Ovary (tissue), 9 donors: Measurements from ENCODE around the gene EXOC3L1. TPM values are rescaled to one million over a fixed set of nuclear protein-coding genes. Genes with fewer than 3 reads are reported as not detected.

Source experiments
- DNase-seq, 5 donors: peaks; one replicate each; pipeline ENCODE4 v3.0.0-alpha.2; 2019 to 2020
- H3K27ac ChIP-seq, 2 donors: fragments of 200-600 bp; one replicate each; pipeline versions ENCODE4 v1.5.1 to v1.8.0; 2019 to 2022
- H3K27me3 ChIP-seq: fragments of 200-600 bp; one replicate; pipeline ENCODE4 v1.8.0; 2022
- H3K36me3 ChIP-seq: fragments of 200-600 bp; sonication (generic); one replicate; pipeline ENCODE4 v1.5.1; 2019
- H3K4me1 ChIP-seq: one replicate; pipeline ENCODE4 v1.8.1; 2013; ENCODE audit warnings: mild to moderate bottlenecking, moderate library complexity; ENCODE audit not compliant: insufficient read depth
- H3K4me3 ChIP-seq: fragments of 200-600 bp; sonication (generic); one replicate; pipeline ENCODE4 v1.5.1; 2017
- H3K9me3 ChIP-seq, 2 donors: fragments of 200-600 bp in 1 of 2; sonication (generic) in 1 of 2; one replicate each; pipeline versions ENCODE4 v1.5.1 to v1.8.1; 2013 to 2019; ENCODE audit warnings: mild to moderate bottlenecking in 1 of 2, moderate library complexity in 1 of 2
- CTCF ChIP-seq, 3 donors: fragments of 450-650 bp in 2 of 3; fragments of 200-600 bp in 1 of 3; IDR thresholded peaks; one replicate each; pipeline versions ENCODE4 v1.5.1 to v1.8.0; 2016 to 2022; ENCODE audit warnings: antibody characterized with exemption in 3 of 3, mild to moderate bottlenecking in 1 of 3
- EP300 ChIP-seq: sonication (generic); formaldehyde crosslinking; IDR thresholded peaks from one replicate; pipeline ENCODE4 v1.6.1; 2017; ENCODE audit warnings: antibody characterized with exemption
- POLR2A ChIP-seq: fragments of 450-650 bp; IDR thresholded peaks from one replicate; pipeline ENCODE4 v1.6.1; 2017; ENCODE audit warnings: antibody characterized with exemption, mild to moderate bottlenecking, moderate library complexity
- WGBS, 3 donors: extraction: QIAGEN DNeasy Blood & Tissue Kit in 1 of 3; methylation state at CpG; one replicate each; pipeline versions ENCODE4 v1.1.5 to v1.1.7; 2013 to 2017; 5-methylcytosine and 5-hydroxymethylcytosine counted together
- intact Hi-C, 4 donors: fragments of 100-400 bp; cut with DNase I; formaldehyde crosslinking; loops; one replicate each; pipeline versions ENCODE4 v1.11.0 to v1.15.1; 2022 to 2023
- polyA plus RNA-seq, 2 donors: library from polyadenylated mRNA; stranded (reverse); fragments of 200-250 nt in 1 of 2; fragments of 350-450 nt in 1 of 2; fragmentation: Illumina TruSeq in 1 of 2; extraction: RNeasy Lipid Tissue Mini Kit (QIAGEN cat#74804) in 1 of 2; gene quantifications; one replicate each; pipeline ENCODE4 v1.2.3, GENCODE V29; 2013 to 2014
- total RNA-seq, 7 donors: library from RNA; depleted of rRNA in 2 of 7; stranded (reverse); fragments of >200 nt in 2 of 7; fragmentation: NEBNext Ultra II Directional in 3 of 7; extraction: Animal tissue kit (Norgen Biotek cat#: 25700) in 3 of 7; gene quantifications; one replicate each; pipeline versions ENCODE4 v1.1.0 to v1.2.4, GENCODE V29; 2016 to 2023
- donor health status: DM: no; HTN: no; CAD: no; lungs with moderate emphysema.
- donor health status: DM: no; HTN: no; CAD: no.
- donor health status: Bipolar disorder and iron deficiency.
- donor health status: DM: yes; HTN: yes; CAD: no.
- donor health status: DM: no; HTN: no; CAD: no.
- donor health status: DM: yes; HTN: yes; CAD: no.

EXOC3L1 gene
- total and polyA plus RNA-seq, 9 donors: 0.32 to 33.0 (median 12.2) TPM

GRCh38 chr16:67207249-67208091, 17.5 kb upstream of the EXOC3L1 start:
- Histone ChIP-seq H3K27ac (no peak overlapping the region), H3K4me3 (no peak overlapping the region), H3K36me3 (no peaks in the 10 kb centered on the region), H3K9me3 (no peaks in the 10 kb centered on the region), H3K27me3 (no peaks in the 10 kb centered on the region), H3K4me1 (peaks cover 9% of the 10 kb centered on the region)
- intact Hi-C loops: no loop called here
- TF ChIP-seq CTCF (IDR thresholded peaks at IDR 0.05) (no peak), EP300 (no peak), POLR2A (no peak)
- DNase-seq: peak in 2 of 5 donors; percentile 57 to 76
- 21 to 44% (median 36%) methylated on average over 18 to 21 of the region's 21 CpGs for WGBS, 3 donors

GRCh38 chr16:67206838-67207248, 16.9 kb upstream of the EXOC3L1 start:
- TF ChIP-seq POLR2A (no peak), CTCF (IDR thresholded peaks at IDR 0.05) (no peak), EP300 (no peak)
- intact Hi-C loops: no loop called here

GRCh38 chr16:67206129-67206837, 16.3 kb upstream of the EXOC3L1 start:
- TF ChIP-seq EP300 (no peak), CTCF (IDR thresholded peaks at IDR 0.05) (no peak), POLR2A (no peak)
- intact Hi-C loops: no loop called here
- Histone ChIP-seq H3K36me3 (no peaks in the 10 kb centered on the region), H3K4me3 (no peak overlapping the region), H3K9me3 (no peaks in the 10 kb centered on the region), H3K27me3 (no peaks in the 10 kb centered on the region), H3K4me1 (peaks cover 9% of the 10 kb centered on the region), H3K27ac (no peak overlapping the region)
- DNase-seq: no peak
- 93 to 95% (median 94%) methylated on average over 8 of the region's 8 CpGs for WGBS, 3 donors

More at GRCh38 chr16:67206838-67207248, 16.9 kb upstream of the EXOC3L1 start:
- H3K4me3 ChIP-seq: no peak overlapping the region
- no peak overlapping the region for H3K27ac ChIP-seq
- H3K27me3 ChIP-seq: no peaks in the 10 kb centered on the region
- H3K36me3 ChIP-seq: no peaks in the 10 kb centered on the region
- H3K4me1 ChIP-seq: peaks cover 9% of the 10 kb centered on the region
- no peaks in the 10 kb centered on the region for H3K9me3 ChIP-seq
- WGBS, 3 donors: 87 to 93% (median 89%) methylated on average over 3 of the region's 3 CpGs
- no peak for DNase-seq

- Histone ChIP-seq H3K4me1 (peaks cover 10% of the 10 kb centered on the region), H3K4me3 (no peak overlapping the region), H3K27ac (no peak overlapping the region), H3K36me3 (no peaks in the 10 kb centered on the region), H3K9me3 (no peaks in the 10 kb centered on the region), H3K27me3 (no peaks in the 10 kb centered on the region)
- WGBS, 3 donors: 62 to 77% (median 71%) methylated on average over 4 of the region's 4 CpGs
- intact Hi-C loops: no loop called here
- no peak for DNase-seq
- no peak for TF ChIP-seq POLR2A
- TF ChIP-seq EP300: no peak
- no peak for TF ChIP-seq CTCF (IDR thresholded peaks at IDR 0.05)
These were observed 14.1 kb upstream of the EXOC3L1 start for GRCh38 chr16:67204076-67204475.
